H1 (cell line): ENCODE data around the gene SLC15A1. TPM values are rescaled to one million over a fixed set of nuclear protein-coding genes. Genes with fewer than 3 reads are reported as not detected.

Source experiments
- CHD7 ChIP-seq: fragments of 300-600 bp; sonication (generic); IDR thresholded peaks from 2 replicates; pipeline ENCODE4 v1.7.1; 2012; ENCODE audit warnings: low read length, moderate library complexity, mild to moderate bottlenecking, inconsistent platforms; ENCODE audit not compliant: insufficient replicate concordance
- polyA plus RNA-seq, 7 experiments: library from polyadenylated mRNA; depleted of rRNA in 3 of 7; stranded (reverse) in 5 of 7; unstranded in 2 of 7; fragments of >200 nt in 5 of 7; fragments of 200-250 nt in 2 of 7; gene quantifications; 1 replicate in 5 of 7; 2 replicates in 1 of 7; 4 replicates in 1 of 7; pipeline versions ENCODE4 v1.2.1 to v1.2.3, GENCODE V29; 2011 to 2013; ENCODE audit warnings: missing spikeins in 2 of 7, mixed read lengths in 2 of 7
- total RNA-seq: library from RNA; stranded (reverse); fragmentation: NEBNext Ultra II Directional; extraction: Animal tissue kit (Norgen Biotek cat#: 25700); gene quantifications from 2 replicates; pipeline ENCODE4 v1.2.1, GENCODE V29; 2021

SLC15A1 gene
- total and polyA plus RNA-seq, 2 of the 8 experiments (the other 6 are each of a cell fraction or from before 2014, with no cell fraction given) = 1.3 to 2.4 TPM

- TF ChIP-seq CHD7 = no peak
Measured at GRCh38 chr13:98664924-98665637, 87.4 kb downstream of the SLC15A1 start (continued).
